ENCODE data around the gene DRD3. TPM values are rescaled to one million over a fixed set of nuclear protein-coding genes. Genes with fewer than 3 reads are reported as not detected.

DRD3 gene
- total RNA-seq, 1 experiment from 2014 or later: not detected

- no peak for DNase-seq
- Histone ChIP-seq H3K23me2 (ENCODE audit: insufficient read length, low read depth, low read length, poor library complexity, severe bottlenecking) (no peaks in the 10 kb centered on the region), H3K4me1 (ENCODE audit: insufficient read depth, low read length) (no peaks in the 10 kb centered on the region), H3K79me2 (ENCODE audit: insufficient read depth, low read length) (no peaks in the 10 kb centered on the region), H4K8ac (replicated peaks; ENCODE audit: insufficient read length, low read depth, low read length) (no peak overlapping the region), H4K91ac (ENCODE audit: insufficient read length, low read depth, low read length) (no peak overlapping the region), H3K9me3 (ENCODE audit: control insufficient read depth, low read depth, low read length) (no peaks in the 10 kb centered on the region), H3K4ac (ENCODE audit: low read depth, low read length) (no peak overlapping the region), H3K18ac (ENCODE audit: insufficient read length, low read depth, low read length) (no peak overlapping the region), H2BK120ac (ENCODE audit: low read depth, low read length, poor library complexity, severe bottlenecking) (no peak overlapping the region), H4K20me1 (ENCODE audit: control insufficient read depth, insufficient read depth, insufficient read length) (no peaks in the 10 kb centered on the region), H3K56ac (ENCODE audit: insufficient read length, low read depth, low read length) (no peak overlapping the region), H2BK5ac (ENCODE audit: insufficient read length, low read length) (no peak overlapping the region), H3K27ac (ENCODE audit: insufficient read length, low read depth, low read length) (no peak overlapping the region), H4K5ac (ENCODE audit: insufficient read length, low read depth, low read length) (no peak overlapping the region), H2BK20ac (ENCODE audit: low read depth, low read length, poor library complexity, severe bottlenecking) (no peak overlapping the region), H3K79me1 (ENCODE audit: insufficient read depth, low read depth, low read length, poor library complexity, severe bottlenecking) (no peaks in the 10 kb centered on the region), H3K9ac (ENCODE audit: extremely low read depth, insufficient read length, low read length) (no peak overlapping the region), H2AFZ (ENCODE audit: low read length) (no peak overlapping the region), H2AK5ac (ENCODE audit: insufficient read length, low read length) (no peak overlapping the region), H2BK12ac (ENCODE audit: insufficient read length, low read depth, low read length) (no peak overlapping the region), H3K4me2 (ENCODE audit: insufficient read depth, insufficient read length, low read length) (no peak overlapping the region), H3K27me3 (ENCODE audit: insufficient read depth, low read length) (no peaks in the 10 kb centered on the region; the same call in 1 of the 2 replicates), H3T11ph (ENCODE audit: low read length) (no peak overlapping the region), H2BK15ac (ENCODE audit: low read depth, low read length) (no peak overlapping the region), H3K23ac (ENCODE audit: insufficient read length, low read depth, low read length) (no peak overlapping the region), H3K14ac (ENCODE audit: insufficient read depth, low read length) (no peak overlapping the region)
- Mint-ChIP-seq H3K4me1 (no peaks in the 10 kb centered on the region), H3K27me3 (ENCODE audit: low read depth) (no peaks in the 10 kb centered on the region), H3K4me3 (no peak overlapping the region), H3K36me3 (ENCODE audit: insufficient read depth in 1 of 3, low read depth in 3 of 3) (peaks cover 54 to 96% (median 75%) of the 10 kb centered on the region in 3 experiments), H3K9me3 (no peaks in the 10 kb centered on the region), H3K27ac (no peak overlapping the region)
- no peak for TF ChIP-seq CTCF (conservative IDR thresholded peaks at IDR 0.05)
Observed at GRCh38 chr3:114081037-114081436, 97.8 kb downstream of the DRD3 start.

Measured in H9 (cell line).